Breast epithelium (tissue), 3 donors: ENCODE results near the gene ADAMTSL2.

Experiments used
- CTCF ChIP-seq, 3 donors: fragments of 450-650 bp; IDR thresholded peaks; one replicate each; pipeline ENCODE4 v1.5.1; 2016 to 2017; ENCODE audit warnings: antibody characterized with exemption in 3 of 3, mild to moderate bottlenecking in 3 of 3, moderate library complexity in 3 of 3
- POLR2A ChIP-seq: fragments of 450-650 bp; IDR thresholded peaks from one replicate; pipeline ENCODE4 v1.6.1; 2016; ENCODE audit warnings: antibody characterized with exemption, mild to moderate bottlenecking, moderate library complexity
- POLR2AphosphoS5 ChIP-seq, 3 donors: sonication (generic); formaldehyde crosslinking; IDR thresholded peaks; one replicate each; pipeline ENCODE4 v1.6.1; 2017; ENCODE audit warnings: antibody characterized with exemption in 3 of 3

GRCh38 chr9:133536536-133536935 lies 2.0 kb downstream of the ADAMTSL2 start:
- TF ChIP-seq CTCF (IDR thresholded peaks at IDR 0.05) = no peak
- TF ChIP-seq POLR2A = no peak
- no peak for TF ChIP-seq POLR2AphosphoS5 (IDR thresholded peaks at IDR 0.05)
